ENCODE data around the gene ADRB1.

ADRB1 gene

GRCh38 chr10:114095559-114096337 lies 52.1 kb downstream of the ADRB1 start:
- TF ChIP-seq CTCF (IDR thresholded peaks at IDR 0.05; ENCODE audit: low read depth, low read length, missing control alignments): no peak
- no peak overlapping the region; the same call in 1 of the 2 replicates for H3K4me3 ChIP-seq (ENCODE audit: low read depth, low read length)
- peak; percentile 60 for DNase-seq (ENCODE audit: low read depth)
